OCI-LY1 (cell line): ENCODE data around the gene LOXL4.

Experiments
- H2AFZ ChIP-seq: fragments of 200-600 bp; sonication (generic), shearing (Covaris generic); 2 replicates; pipeline ENCODE4 v1.6.0; 2014; ENCODE audit warnings: antibody characterized with exemption, mild to moderate bottlenecking, low read length
- H3F3A ChIP-seq: fragments of 200-600 bp; sonication (generic), shearing (Covaris generic); 2 replicates; pipeline ENCODE4 v1.6.0; 2014; ENCODE audit warnings: mild to moderate bottlenecking, antibody characterized with exemption, low read length, moderate library complexity; ENCODE audit not compliant: insufficient read depth
- H3K27ac ChIP-seq: fragments of 200-600 bp; sonication (generic); 2 replicates; pipeline ENCODE4 v1.5.1; 2014; ENCODE audit warnings: low read length, mixed run types, mild to moderate bottlenecking, low read depth; ENCODE audit not compliant: poor library complexity, severe bottlenecking
- H3K27me3 ChIP-seq: fragments of 200-600 bp; sonication (generic); 2 replicates; pipeline ENCODE4 v1.6.0; 2014; ENCODE audit warnings: antibody characterized with exemption, mild to moderate bottlenecking, low read length, moderate library complexity; ENCODE audit not compliant: insufficient read depth
- H3K36me3 ChIP-seq: fragments of 200-600 bp; sonication (generic); 2 replicates; pipeline ENCODE4 v1.6.1; 2014; ENCODE audit warnings: mild to moderate bottlenecking, antibody characterized with exemption, low read length, moderate library complexity, mixed read lengths; ENCODE audit not compliant: insufficient read depth
- H3K4me1 ChIP-seq: fragments of 200-600 bp; sonication (generic); 2 replicates; pipeline ENCODE4 v1.5.1; 2014; ENCODE audit warnings: mild to moderate bottlenecking, low read length, moderate library complexity; ENCODE audit not compliant: insufficient read depth, severe bottlenecking
- H3K4me2 ChIP-seq: fragments of 200-600 bp; sonication (generic), shearing (Covaris generic); 2 replicates; pipeline ENCODE4 v1.6.1; 2014; ENCODE audit warnings: low read length
- H3K4me3 ChIP-seq: fragments of 200-600 bp; sonication (generic); 2 replicates; pipeline ENCODE4 v1.5.1; 2014; ENCODE audit warnings: low read length, low read depth, mild to moderate bottlenecking, mixed read lengths; ENCODE audit not compliant: poor library complexity, severe bottlenecking
- H3K79me2 ChIP-seq: fragments of 200-600 bp; shearing (Covaris generic); 2 replicates; pipeline ENCODE4 v1.6.1; 2016; ENCODE audit warnings: mixed run types, low read length, mixed read lengths; ENCODE audit not compliant: insufficient read depth
- H3K9ac ChIP-seq: fragments of 200-600 bp; sonication (generic), shearing (Covaris generic); 2 replicates; pipeline ENCODE4 v1.6.1; 2014; ENCODE audit warnings: mild to moderate bottlenecking, low read length, mixed read lengths
- H3K9me2 ChIP-seq: fragments of 200-600 bp; sonication (generic), shearing (Covaris generic); 2 replicates; pipeline ENCODE4 v1.6.1; 2014; ENCODE audit warnings: low read depth, mild to moderate bottlenecking, low read length, mixed read lengths
- H3K9me3 ChIP-seq: fragments of 200-600 bp; shearing (Covaris generic); 2 replicates; pipeline ENCODE4 v1.6.1; 2014; ENCODE audit warnings: low read length, mixed read lengths
- H4K20me1 ChIP-seq: fragments of 200-600 bp; sonication (generic), shearing (Covaris generic); 2 replicates; pipeline ENCODE4 v1.6.0; 2016; ENCODE audit warnings: mild to moderate bottlenecking, low read length; ENCODE audit not compliant: insufficient read depth
- CTCF ChIP-seq: fragments of 200-600 bp; sonication (generic), shearing (Covaris generic); IDR thresholded peaks from 2 replicates; pipeline ENCODE4 v1.5.1; 2017; ENCODE audit warnings: mild to moderate bottlenecking, antibody characterized with exemption, low read length, moderate library complexity, mixed read lengths
- EZH2 ChIP-seq: fragments of 200-600 bp; sonication (generic), shearing (Covaris generic); IDR thresholded peaks from 2 replicates; pipeline ENCODE4 v1.8.0; 2017; ENCODE audit warnings: borderline replicate concordance, mixed run types, mild to moderate bottlenecking, antibody characterized with exemption, low read length, moderate library complexity, mixed read lengths

The LOXL4 gene

GRCh38 chr10:98201760-98202159 is 66.2 kb downstream of the LOXL4 start:
- no peaks in the 10 kb centered on the region for H4K20me1 ChIP-seq
- no peaks in the 10 kb centered on the region for H3K4me1 ChIP-seq
- no peaks in the 10 kb centered on the region; the same call in 1 of the 2 replicates for H3K79me2 ChIP-seq
- no peaks in the 10 kb centered on the region; the same call in 1 of the 2 replicates for H3K36me3 ChIP-seq
- TF ChIP-seq CTCF = no peak
- TF ChIP-seq EZH2 = no peak
- H3K27ac ChIP-seq = no peak overlapping the region
- H3K27me3 ChIP-seq = no peaks in the 10 kb centered on the region
- H3K9me3 ChIP-seq = no peaks in the 10 kb centered on the region
- no peak overlapping the region for H3K9ac ChIP-seq
- no peaks in the 10 kb centered on the region for H3F3A ChIP-seq
- H3K4me3 ChIP-seq = no peak overlapping the region
- no peaks in the 10 kb centered on the region for H3K9me2 ChIP-seq
- H3K4me2 ChIP-seq = no peak overlapping the region
- H2AFZ ChIP-seq = no peak overlapping the region
